ENCODE measurements around the gene SIRT5.

Gene SIRT5

GRCh38 chr6:13563009-13563408, 11.4 kb upstream of the SIRT5 start:
- H4K8ac ChIP-seq (ENCODE audit: low read depth, low read length), result no peak overlapping the region
- no peaks in the 10 kb centered on the region for H3K79me1 ChIP-seq (ENCODE audit: low read length)
- no peak overlapping the region for H4K91ac ChIP-seq (ENCODE audit: low read depth, low read length)
- no peaks in the 10 kb centered on the region for H3K36me3 ChIP-seq (ENCODE audit: control insufficient read depth in 1 of 2, insufficient read depth in 2 of 2, low read length in 2 of 2)
- no peak overlapping the region for H3K14ac ChIP-seq (ENCODE audit: low read length)
- no CpG with 5 or more reads among the region's 1 CpG for WGBS (ENCODE audit: extremely low coverage, insufficient coverage, insufficient read length)
- no peak overlapping the region for H2BK5ac ChIP-seq (ENCODE audit: low read depth, low read length, poor library complexity)
- H3K27me3 ChIP-seq (ENCODE audit: insufficient read depth, low read length), result no peaks in the 10 kb centered on the region
- H2BK12ac ChIP-seq (ENCODE audit: low read length), result no peak overlapping the region
- no peaks in the 10 kb centered on the region for H3K79me2 ChIP-seq (ENCODE audit: control insufficient read depth, insufficient read depth, low read length, poor library complexity)
- H2BK120ac ChIP-seq (ENCODE audit: insufficient read depth, low read length, poor library complexity), result no peak overlapping the region
- H3K4me1 ChIP-seq (ENCODE audit: control insufficient read depth in 1 of 2, insufficient read depth in 2 of 2, low read length in 2 of 2), result no peaks in the 10 kb centered on the region
- no peak overlapping the region for H2AK5ac ChIP-seq (ENCODE audit: low read length)
- H3K4me2 ChIP-seq (ENCODE audit: low read length), result no peak overlapping the region
- H4K12ac ChIP-seq (ENCODE audit: low read depth, low read length), result no peak overlapping the region
- no peak overlapping the region for H3K9ac ChIP-seq (ENCODE audit: low read length)
- no peak overlapping the region for H3K18ac ChIP-seq (ENCODE audit: low read length)
- no peak for DNase-seq
- H3K9me3 ChIP-seq (ENCODE audit: insufficient read depth, low read depth, low read length), result no peaks in the 10 kb centered on the region
- no peak overlapping the region for H3K4ac ChIP-seq (ENCODE audit: low read depth, low read length)
- no peak overlapping the region for H3K23ac ChIP-seq (ENCODE audit: low read length)
- no peak overlapping the region for H3K4me3 ChIP-seq (ENCODE audit: low read depth, low read length)
- H3K27ac ChIP-seq (ENCODE audit: low read depth, low read length), result no peak overlapping the region
- no peak overlapping the region for H2AFZ ChIP-seq (ENCODE audit: insufficient read depth, low read length, poor library complexity)

GRCh38 chr6:13565921-13566320, 8.5 kb upstream of the SIRT5 start:
- Histone ChIP-seq H3K14ac (ENCODE audit: low read length) (no peak overlapping the region), H3K4me2 (ENCODE audit: low read length) (no peak overlapping the region), H3K9ac (ENCODE audit: low read length) (no peak overlapping the region), H3K18ac (ENCODE audit: low read length) (no peak overlapping the region), H3K79me1 (ENCODE audit: low read length) (no peaks in the 10 kb centered on the region), H3K4me3 (ENCODE audit: low read depth, low read length) (no peak overlapping the region), H3K27me3 (ENCODE audit: insufficient read depth, low read length) (no peaks in the 10 kb centered on the region), H4K8ac (ENCODE audit: low read depth, low read length) (no peak overlapping the region), H3K4me1 (ENCODE audit: control insufficient read depth in 1 of 2, insufficient read depth in 2 of 2, low read length in 2 of 2) (peaks cover 0 to 3% of the 10 kb centered on the region in 2 experiments), H3K79me2 (ENCODE audit: control insufficient read depth, insufficient read depth, low read length, poor library complexity) (no peaks in the 10 kb centered on the region), H3K9me3 (ENCODE audit: insufficient read depth, low read depth, low read length) (no peaks in the 10 kb centered on the region), H2BK5ac (ENCODE audit: low read depth, low read length, poor library complexity) (no peak overlapping the region), H2AFZ (ENCODE audit: insufficient read depth, low read length, poor library complexity) (no peak overlapping the region), H3K36me3 (ENCODE audit: control insufficient read depth in 1 of 2, insufficient read depth in 2 of 2, low read length in 2 of 2) (no peaks in the 10 kb centered on the region), H3K23ac (ENCODE audit: low read length) (no peak overlapping the region), H3K4ac (ENCODE audit: low read depth, low read length) (no peak overlapping the region), H4K12ac (ENCODE audit: low read depth, low read length) (no peak overlapping the region), H2BK12ac (ENCODE audit: low read length) (no peak overlapping the region), H2BK120ac (ENCODE audit: insufficient read depth, low read length, poor library complexity) (no peak overlapping the region), H3K27ac (ENCODE audit: low read depth, low read length) (no peak overlapping the region), H4K91ac (ENCODE audit: low read depth, low read length) (no peak overlapping the region), H2AK5ac (ENCODE audit: low read length) (no peak overlapping the region)
- no CpG with 5 or more reads among the region's 4 CpGs for WGBS (ENCODE audit: extremely low coverage, insufficient coverage, insufficient read length)
- DNase-seq, result no peak

DNA sequence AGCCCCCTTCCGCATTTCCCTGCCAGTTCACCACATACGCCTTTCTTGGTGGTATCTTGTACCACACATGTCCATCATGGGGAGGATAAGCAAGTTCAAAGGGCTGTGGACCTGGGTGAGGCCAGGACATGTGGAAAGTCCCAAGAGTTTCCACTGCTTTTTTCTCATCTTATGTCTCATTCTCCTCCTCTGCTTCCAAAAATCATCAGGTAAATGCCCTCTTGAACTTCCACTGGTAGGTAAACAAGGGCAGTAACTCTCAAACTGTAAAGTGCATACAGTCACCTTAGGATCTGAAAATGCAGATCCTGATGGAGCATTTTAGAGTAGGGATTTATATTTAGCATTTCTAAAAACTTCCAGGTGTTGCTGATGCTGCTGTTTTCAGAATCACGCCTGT, 7.9 kb upstream of the SIRT5 start:
- H2AK5ac ChIP-seq (ENCODE audit: low read length), result no peak overlapping the region
- H3K4me3 ChIP-seq (ENCODE audit: low read depth, low read length), result no peak overlapping the region
- H3K14ac ChIP-seq (ENCODE audit: low read length), result no peak overlapping the region
- H3K79me1 ChIP-seq (ENCODE audit: low read length), result no peaks in the 10 kb centered on the region
- H3K27me3 ChIP-seq (ENCODE audit: insufficient read depth, low read length), result no peaks in the 10 kb centered on the region
- H3K9me3 ChIP-seq (ENCODE audit: insufficient read depth, low read depth, low read length), result no peaks in the 10 kb centered on the region
- H3K4me2 ChIP-seq (ENCODE audit: low read length), result no peak overlapping the region
- no peak overlapping the region for H2BK120ac ChIP-seq (ENCODE audit: insufficient read depth, low read length, poor library complexity)
- H3K23ac ChIP-seq (ENCODE audit: low read length), result no peak overlapping the region
- no peak overlapping the region for H2BK12ac ChIP-seq (ENCODE audit: low read length)
- H2BK5ac ChIP-seq (ENCODE audit: low read depth, low read length, poor library complexity), result no peak overlapping the region
- H4K12ac ChIP-seq (ENCODE audit: low read depth, low read length), result no peak overlapping the region
- H4K8ac ChIP-seq (ENCODE audit: low read depth, low read length), result no peak overlapping the region
- DNase-seq, result no peak
- H3K18ac ChIP-seq (ENCODE audit: low read length), result no peak overlapping the region
- no peak overlapping the region for H2AFZ ChIP-seq (ENCODE audit: insufficient read depth, low read length, poor library complexity)
- peaks cover 0 to 3% of the 10 kb centered on the region in 2 experiments for H3K4me1 ChIP-seq (ENCODE audit: control insufficient read depth in 1 of 2, insufficient read depth in 2 of 2, low read length in 2 of 2)
- H3K36me3 ChIP-seq (ENCODE audit: control insufficient read depth in 1 of 2, insufficient read depth in 2 of 2, low read length in 2 of 2), result no peaks in the 10 kb centered on the region
- no peak overlapping the region for H3K4ac ChIP-seq (ENCODE audit: low read depth, low read length)
- H3K27ac ChIP-seq (ENCODE audit: low read depth, low read length), result no peak overlapping the region
- H3K9ac ChIP-seq (ENCODE audit: low read length), result no peak overlapping the region
- no CpG with 5 or more reads among the region's 3 CpGs for WGBS (ENCODE audit: extremely low coverage, insufficient coverage, insufficient read length)
- no peak overlapping the region for H4K91ac ChIP-seq (ENCODE audit: low read depth, low read length)
- H3K79me2 ChIP-seq (ENCODE audit: control insufficient read depth, insufficient read depth, low read length, poor library complexity), result no peaks in the 10 kb centered on the region

DNA sequence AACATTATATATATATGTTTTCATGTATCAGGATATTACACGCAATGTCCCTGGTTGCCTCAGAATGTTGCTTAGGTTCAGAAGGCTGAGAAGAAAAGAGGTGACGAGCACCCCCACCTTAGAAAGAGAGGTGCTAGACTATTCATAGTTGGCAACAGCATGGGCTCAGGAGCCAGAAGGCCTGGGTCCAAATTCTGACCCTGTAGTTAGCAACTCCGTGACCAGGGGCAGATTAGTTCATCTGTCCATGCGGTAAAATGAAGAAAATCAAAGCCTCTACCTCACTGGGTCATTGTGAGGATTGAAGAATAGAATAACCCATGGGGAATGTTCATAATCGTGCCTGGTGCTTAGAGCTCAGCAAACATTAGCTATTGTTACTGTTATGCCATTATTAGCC, 5.4 kb upstream of the SIRT5 start:
- peaks cover 0 to 3% of the 10 kb centered on the region in 2 experiments for H3K4me1 ChIP-seq (ENCODE audit: control insufficient read depth in 1 of 2, insufficient read depth in 2 of 2, low read length in 2 of 2)
- H3K4me2 ChIP-seq (ENCODE audit: low read length), result no peak overlapping the region
- H3K4ac ChIP-seq (ENCODE audit: low read depth, low read length), result no peak overlapping the region
- no peaks in the 10 kb centered on the region for H3K79me2 ChIP-seq (ENCODE audit: control insufficient read depth, insufficient read depth, low read length, poor library complexity)
- H3K18ac ChIP-seq (ENCODE audit: low read length), result no peak overlapping the region
- no peak overlapping the region for H4K12ac ChIP-seq (ENCODE audit: low read depth, low read length)
- WGBS (ENCODE audit: extremely low coverage, insufficient coverage, insufficient read length), result no CpG with 5 or more reads among the region's 5 CpGs
- H4K91ac ChIP-seq (ENCODE audit: low read depth, low read length), result no peak overlapping the region
- H3K4me3 ChIP-seq (ENCODE audit: low read depth, low read length), result no peak overlapping the region
- no peak for DNase-seq
- H3K9me3 ChIP-seq (ENCODE audit: insufficient read depth, low read depth, low read length), result no peaks in the 10 kb centered on the region
- no peak overlapping the region for H3K27ac ChIP-seq (ENCODE audit: low read depth, low read length)
- H2BK12ac ChIP-seq (ENCODE audit: low read length), result no peak overlapping the region
- no peaks in the 10 kb centered on the region for H3K27me3 ChIP-seq (ENCODE audit: insufficient read depth, low read length)
- no peak overlapping the region for H2BK120ac ChIP-seq (ENCODE audit: insufficient read depth, low read length, poor library complexity)
- no peak overlapping the region for H3K14ac ChIP-seq (ENCODE audit: low read length)
- H3K36me3 ChIP-seq (ENCODE audit: control insufficient read depth in 1 of 2, insufficient read depth in 2 of 2, low read length in 2 of 2), result no peaks in the 10 kb centered on the region
- H2AK5ac ChIP-seq (ENCODE audit: low read length), result no peak overlapping the region
- H3K23ac ChIP-seq (ENCODE audit: low read length), result no peak overlapping the region
- no peak overlapping the region for H3K9ac ChIP-seq (ENCODE audit: low read length)
- no peak overlapping the region for H2AFZ ChIP-seq (ENCODE audit: insufficient read depth, low read length, poor library complexity)
- H3K79me1 ChIP-seq (ENCODE audit: low read length), result no peaks in the 10 kb centered on the region
- H2BK5ac ChIP-seq (ENCODE audit: low read depth, low read length, poor library complexity), result no peak overlapping the region
- no peak overlapping the region for H4K8ac ChIP-seq (ENCODE audit: low read depth, low read length)
